HG03342 (cell line): ENCODE results near the gene KCNMB2.
A peak's percentile ranks its signal among the peaks of the same experiment; 100 is the strongest.

ENCODE experiments used
- ATAC-seq: cut with Tn5 transposase; IDR thresholded peaks from one replicate; pipeline ENCODE4 v1.9.1; 2021; ENCODE audit warnings: mild to moderate bottlenecking, moderate library complexity; ENCODE audit not compliant: unreplicated experiment

Gene KCNMB2

GRCh38 chr3:178685591-178685906, 149.3 kb downstream of the KCNMB2 start:
- ATAC-seq, result peak; percentile 52

DNA sequence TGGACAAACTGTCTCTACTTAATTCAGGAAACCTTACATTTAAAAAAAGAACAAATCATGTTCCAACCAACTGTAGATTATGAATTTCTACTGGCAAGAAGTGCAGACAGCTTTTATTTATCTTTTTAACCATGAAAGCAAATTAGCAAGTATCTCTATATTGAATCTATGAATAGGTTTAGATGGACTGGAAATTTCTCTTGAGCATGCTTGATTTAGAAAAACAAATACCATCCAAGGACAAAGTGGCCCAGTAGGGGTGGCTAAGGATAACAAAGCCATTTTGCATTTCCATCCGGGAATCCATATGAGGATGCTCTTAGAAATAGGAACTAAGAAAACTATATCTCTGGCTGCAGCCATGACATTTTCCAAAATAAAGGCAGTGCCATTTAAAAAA, 150.6 kb downstream of the KCNMB2 start:
- no peak for ATAC-seq

- ATAC-seq, result no peak
Observed at GRCh38 chr3:178690571-178690970, 154.3 kb downstream of the KCNMB2 start.

GRCh38 chr3:178699364-178699763, 163.1 kb downstream of the KCNMB2 start:
- no peak for ATAC-seq

DNA sequence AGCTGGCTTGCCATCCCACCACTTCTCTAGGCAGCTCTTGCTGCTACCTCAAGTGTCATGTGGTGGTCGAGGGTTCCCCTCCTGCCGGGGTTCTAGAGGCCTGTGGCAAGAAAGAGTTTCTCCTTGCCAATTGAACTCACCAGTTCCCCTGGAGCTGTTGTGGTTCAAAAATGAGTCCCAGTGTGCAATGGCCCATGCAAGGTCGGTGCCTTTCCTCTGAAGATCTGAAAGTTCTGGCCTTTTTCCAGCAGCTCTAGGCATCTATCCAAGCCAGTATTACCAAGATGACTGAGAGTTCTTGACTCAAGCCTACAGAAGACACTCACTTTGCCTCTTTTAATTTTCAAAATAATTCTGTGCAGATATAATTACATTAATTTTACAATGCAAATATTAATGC, 163.6 kb downstream of the KCNMB2 start:
- ATAC-seq, result no peak

- ATAC-seq, result no peak
Observed at GRCh38 chr3:178703268-178703975, 167.2 kb downstream of the KCNMB2 start.

GRCh38 chr3:178705925-178706324, 169.7 kb downstream of the KCNMB2 start:
- no peak for ATAC-seq

DNA sequence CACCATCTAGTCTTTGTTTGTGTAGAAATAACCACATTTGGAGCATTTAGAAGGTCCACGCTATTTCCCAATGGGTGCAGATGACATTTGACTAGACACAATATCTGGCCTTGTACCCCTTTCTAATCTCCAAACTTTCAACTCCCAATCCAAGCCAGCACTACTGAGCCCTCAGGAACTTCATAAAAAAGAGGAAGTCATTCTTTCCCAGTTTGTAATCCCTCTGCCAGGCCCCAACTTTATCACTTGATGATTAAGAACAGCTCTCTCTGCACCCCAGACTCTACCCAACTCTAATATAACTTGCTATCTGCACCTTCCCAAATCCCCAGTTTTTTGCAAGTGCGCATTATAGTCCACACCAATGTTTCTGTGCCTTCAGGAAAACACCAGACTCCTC, 170.2 kb downstream of the KCNMB2 start:
- no peak for ATAC-seq

- peak; percentile 54 for ATAC-seq
Observed at GRCh38 chr3:178707311-178708031, 171.2 kb downstream of the KCNMB2 start.

GRCh38 chr3:178709051-178709450, 172.8 kb downstream of the KCNMB2 start:
- ATAC-seq, result no peak

- ATAC-seq, result no peak
Observed at GRCh38 chr3:178711753-178712152, 175.5 kb downstream of the KCNMB2 start.

GRCh38 chr3:178712247-178712646, 176.0 kb downstream of the KCNMB2 start:
- no peak for ATAC-seq

- ATAC-seq, result no peak
Observed at GRCh38 chr3:178714925-178715832, 178.9 kb downstream of the KCNMB2 start.

GRCh38 chr3:178718995-178719635, 182.9 kb downstream of the KCNMB2 start:
- no peak for ATAC-seq

GRCh38 chr3:178732824-178733223, 196.6 kb downstream of the KCNMB2 start:
- no peak for ATAC-seq

GRCh38 chr3:178735032-178735674, 198.9 kb downstream of the KCNMB2 start:
- ATAC-seq, result no peak

DNA sequence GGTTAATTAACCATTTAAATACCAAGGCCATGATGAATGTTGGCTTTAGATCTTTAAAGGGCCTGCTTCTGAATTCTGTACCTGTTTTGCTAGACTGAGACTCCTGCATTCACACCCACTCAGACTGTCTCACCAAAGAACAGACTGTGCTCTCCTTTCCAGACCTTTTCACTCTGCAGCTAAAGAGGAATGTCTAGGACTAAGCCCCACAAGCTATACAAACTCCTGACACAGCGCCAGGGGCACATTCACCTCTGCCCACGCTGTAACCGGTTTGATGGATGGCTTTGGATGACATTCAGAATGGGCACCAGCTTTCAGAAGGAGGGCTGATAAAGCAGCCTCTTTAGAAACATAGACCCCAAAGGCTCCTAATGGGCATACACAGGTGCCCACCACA, 200.1 kb downstream of the KCNMB2 start:
- ATAC-seq, result no peak

- no peak for ATAC-seq
Observed at GRCh38 chr3:178739720-178740119, 203.5 kb downstream of the KCNMB2 start.

DNA sequence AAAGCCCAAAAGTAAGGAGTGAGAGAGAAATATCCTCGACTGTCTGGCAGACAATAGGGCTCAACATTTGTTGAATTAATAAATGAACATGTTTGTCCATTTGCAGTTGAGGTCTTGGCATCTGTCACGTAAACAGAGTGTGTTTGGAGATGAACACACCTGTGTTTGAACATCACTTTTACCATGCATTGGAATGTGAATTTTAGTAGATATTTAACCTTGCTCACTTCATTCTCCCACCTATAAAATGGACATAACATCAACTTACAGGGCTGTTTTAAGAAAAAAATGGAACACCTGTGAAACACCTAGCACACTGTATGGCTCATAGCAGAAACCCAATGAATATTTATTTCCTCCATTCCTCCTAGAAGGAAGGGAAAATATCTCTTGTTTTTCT, 204.8 kb downstream of the KCNMB2 start:
- ATAC-seq, result no peak

DNA sequence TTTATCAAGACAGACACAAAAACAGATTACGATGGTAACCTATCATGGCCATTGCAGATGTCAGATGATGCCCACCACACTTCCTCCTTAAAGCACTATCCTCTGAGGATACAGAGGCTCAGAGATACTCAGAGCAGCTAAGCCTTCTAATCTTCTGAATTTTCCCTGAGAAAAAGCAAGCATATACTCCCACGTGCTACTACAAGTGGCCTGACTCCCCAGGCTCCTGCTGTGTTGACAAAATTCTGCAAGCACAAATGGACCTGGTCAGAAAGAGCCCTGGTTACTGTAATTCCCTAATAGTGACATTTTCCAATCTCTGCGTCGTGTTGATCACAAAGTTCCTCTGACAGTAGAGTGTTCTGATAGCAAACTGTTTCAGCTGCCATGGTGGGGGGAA, 207.1 kb downstream of the KCNMB2 start:
- no peak for ATAC-seq
